A673 (cell line): Measurements from ENCODE around the gene POC5. TPM values are rescaled to one million over a fixed set of nuclear protein-coding genes. Genes with fewer than 3 reads are reported as not detected.

ENCODE experiments used
- Bru-seq: library from RNA; stranded (reverse); fragments of 400-500 nt; gene quantifications from one replicate; lab custom pipeline; 2021; lab: Mats Ljungman, UMichigan
- BruChase-seq, 2 experiments: library from RNA; stranded (reverse); fragments of 400-500 nt; gene quantifications; one replicate each; lab custom pipeline; 2021; lab: Mats Ljungman, UMichigan
- BruUV-seq: library from RNA; stranded (reverse); fragments of 400-500 nt; replicated peaks from 2 replicates; lab custom pipeline; 2021; lab: Mats Ljungman, UMichigan
- CTCF ChIA-PET: fragments of 300-600 bp; sonication (Branson Sonifier 250); formaldehyde crosslinking; loops from one replicate; lab custom pipeline; 2022; ENCODE audit warnings: antibody characterized with exemption; lab: Charles Lee
- POLR2A ChIA-PET: fragments of 300-600 bp; sonication (Branson Sonifier 250); formaldehyde crosslinking; loops from one replicate; lab custom pipeline; 2022; ENCODE audit warnings: antibody characterized with exemption; ENCODE audit not compliant: low non-redundant PET; lab: Charles Lee
- DNase-seq: peaks from one replicate; pipeline ENCODE4 v3.0.0-alpha.2; 2015; ENCODE audit warnings: low spot score
- H3K27ac ChIP-seq: fragments of 200-600 bp; sonication (generic); 2 replicates; pipeline ENCODE4 v1.5.1; 2016; ENCODE audit warnings: mixed run types, low read depth, mild to moderate bottlenecking, mixed read lengths, antibody characterized with exemption, low read length; ENCODE audit not compliant: poor library complexity, severe bottlenecking
- H3K27me3 ChIP-seq: fragments of 200-600 bp; sonication (generic); replicated peaks from 2 replicates; pipeline ENCODE4 v1.6.1; 2017; ENCODE audit warnings: mixed run types, low read depth, mild to moderate bottlenecking, mixed read lengths, antibody characterized with exemption, low read length; ENCODE audit not compliant: insufficient read depth, poor library complexity
- H3K36me3 ChIP-seq: fragments of 200-600 bp; sonication (generic); 2 replicates; pipeline ENCODE4 v1.6.1; 2016; ENCODE audit warnings: mixed run types, mild to moderate bottlenecking, mixed read lengths, antibody characterized with exemption, low read length; ENCODE audit not compliant: insufficient read depth, poor library complexity, severe bottlenecking
- H3K4me1 ChIP-seq: fragments of 200-600 bp; sonication (generic); 2 replicates; pipeline ENCODE4 v1.6.1; 2017; ENCODE audit warnings: mixed run types, mild to moderate bottlenecking, mixed read lengths, antibody characterized with exemption, low read length; ENCODE audit not compliant: insufficient read depth, poor library complexity, severe bottlenecking
- H3K4me3 ChIP-seq: fragments of 200-600 bp; sonication (generic); 2 replicates; pipeline ENCODE4 v1.5.1; 2016; ENCODE audit warnings: low read depth, mixed run types, mild to moderate bottlenecking, mixed read lengths, low read length; ENCODE audit not compliant: poor library complexity, severe bottlenecking
- H3K9me3 ChIP-seq: fragments of 200-600 bp; sonication (generic); 2 replicates; pipeline ENCODE4 v1.6.1; 2016; ENCODE audit warnings: mixed run types, low read depth, mild to moderate bottlenecking, mixed read lengths, antibody characterized with exemption, low read length; ENCODE audit not compliant: poor library complexity, severe bottlenecking
- EZH2 ChIP-seq: fragments of 200-600 bp; sonication (generic); IDR thresholded peaks from 2 replicates; pipeline ENCODE4 v1.6.1; 2017; ENCODE audit warnings: borderline replicate concordance, low read depth, mild to moderate bottlenecking, mixed read lengths, antibody characterized with exemption, low read length; ENCODE audit not compliant: poor library complexity, severe bottlenecking
- intact Hi-C: fragments of 100-400 bp; cut with micrococcal nuclease; formaldehyde crosslinking; loops from one replicate; pipeline ENCODE4 v1.10.0; 2022; ENCODE audit not compliant: unreplicated experiment
- long read RNA-seq: library from polyadenylated mRNA; stranded (forward); transcript quantifications from one replicate; pipeline ENCODE4 v2.0.0, GENCODE V29; 2022
- total RNA-seq: library from RNA; stranded (reverse); gene quantifications from 2 replicates; pipeline ENCODE4 v1.2.3, GENCODE V29; 2021
- TF ChIP-seq, protein P1 (sequence below): fragments of 300-800, 200-600 bp; sonication (generic); conservative IDR thresholded peaks from 2 replicates; pipeline ENCODE4 v1.5.1; 2017; ENCODE audit warnings: low read depth, mild to moderate bottlenecking, antibody characterized with exemption, low read length, moderate library complexity, mixed read lengths

Gene POC5, protein sequence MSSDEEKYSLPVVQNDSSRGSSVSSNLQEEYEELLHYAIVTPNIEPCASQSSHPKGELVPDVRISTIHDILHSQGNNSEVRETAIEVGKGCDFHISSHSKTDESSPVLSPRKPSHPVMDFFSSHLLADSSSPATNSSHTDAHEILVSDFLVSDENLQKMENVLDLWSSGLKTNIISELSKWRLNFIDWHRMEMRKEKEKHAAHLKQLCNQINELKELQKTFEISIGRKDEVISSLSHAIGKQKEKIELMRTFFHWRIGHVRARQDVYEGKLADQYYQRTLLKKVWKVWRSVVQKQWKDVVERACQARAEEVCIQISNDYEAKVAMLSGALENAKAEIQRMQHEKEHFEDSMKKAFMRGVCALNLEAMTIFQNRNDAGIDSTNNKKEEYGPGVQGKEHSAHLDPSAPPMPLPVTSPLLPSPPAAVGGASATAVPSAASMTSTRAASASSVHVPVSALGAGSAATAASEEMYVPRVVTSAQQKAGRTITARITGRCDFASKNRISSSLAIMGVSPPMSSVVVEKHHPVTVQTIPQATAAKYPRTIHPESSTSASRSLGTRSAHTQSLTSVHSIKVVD
- 28.3 and 28.5 TPM in 2 replicates for total RNA-seq
- percentile 88 among the genes with signal in this experiment for Bru-seq, nascent RNA
- percentile 80 among the genes with signal in this experiment for BruChase-seq, experiment 1, labeled RNA remaining after a 2-hour chase
- percentile 70 among the genes with signal in this experiment for BruChase-seq, experiment 2, labeled RNA remaining after a 6-hour chase
- long read RNA-seq, transcript POC5-202 (12 exons, 2,229 nt), result major isoform, 9 of 40 reads
- long read RNA-seq, partial matches to known transcripts, result 5 of 40 reads
- long read RNA-seq, other reads (novel, unspliced or antisense), result 26 of 40 reads

DNA sequence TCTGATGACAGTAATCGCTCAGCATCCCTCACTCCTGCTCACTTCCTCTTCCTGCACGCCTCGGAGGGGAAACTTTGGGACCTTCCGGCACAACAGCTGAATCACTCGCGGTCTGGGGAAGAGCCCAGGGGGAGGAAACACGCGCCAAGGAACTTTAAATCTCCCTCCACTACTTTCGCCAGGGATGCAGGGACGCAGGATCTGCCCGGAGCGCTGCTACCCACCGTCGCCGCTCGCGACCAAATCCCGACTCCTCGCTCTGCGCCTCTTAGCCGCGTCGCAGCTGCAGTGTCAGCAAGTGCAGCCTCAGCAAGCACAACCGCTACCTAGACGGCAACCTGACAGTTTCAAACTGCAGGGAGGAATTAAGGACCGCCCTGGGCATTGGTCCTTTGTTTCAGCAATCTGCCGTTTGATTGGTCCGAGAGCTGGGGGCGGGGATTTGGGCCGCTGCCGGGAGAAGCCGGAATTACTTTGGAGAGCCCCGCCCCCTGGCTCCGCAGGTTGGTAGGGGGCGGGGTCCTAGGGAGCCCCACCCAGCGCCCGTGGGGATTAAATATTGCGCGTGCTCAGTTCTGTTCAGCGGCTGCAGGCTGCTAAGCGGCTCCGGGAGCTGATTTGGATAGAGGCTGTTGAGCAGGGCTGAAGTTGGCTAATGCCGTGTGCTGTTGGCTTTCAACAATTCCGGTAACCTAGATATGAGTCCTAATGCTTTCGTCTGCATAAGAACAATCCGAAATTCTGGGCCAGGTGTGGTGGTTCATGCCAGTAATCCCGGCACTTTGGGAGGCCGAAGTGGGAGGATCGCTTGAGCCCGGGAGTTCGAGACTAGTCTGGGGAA is at the start of gene POC5:
Gene POC5, minus strand, starts transcription at position 356 of the 841 bp plus-strand sequence. CDS start 4,500 bp downstream, outside the sequence.
- POLR2A ChIA-PET, result interaction anchor here (0.6 kb wide), 1 partner anchor 376 kb away, joined by 3 read pairs; no protein-coding TSS in a partner anchor
- CTCF ChIA-PET, result no interaction called here

DNA sequence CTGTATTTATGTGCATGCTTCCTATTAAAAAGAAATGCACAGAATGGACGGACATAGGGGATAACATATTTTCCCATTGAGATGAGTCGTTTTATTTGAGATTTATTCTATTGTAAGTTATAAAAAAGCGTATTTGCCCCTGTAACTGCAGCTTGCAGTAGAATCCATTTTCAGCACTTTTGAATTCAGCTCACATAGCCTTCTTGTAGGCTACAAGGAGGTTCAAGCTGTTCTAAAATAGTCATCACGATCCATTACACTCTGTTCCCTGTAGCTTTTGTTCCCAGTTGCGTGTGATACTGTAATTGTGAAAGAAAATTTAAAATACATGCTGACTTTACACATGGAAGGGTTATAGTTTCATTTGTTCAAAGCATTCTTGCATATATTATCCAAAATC is 40.9 kb upstream of the POC5 start:
- no TSS peak for BruUV-seq
- ChIA-PET POLR2A (no interaction called here), CTCF (no interaction called here)
- Histone ChIP-seq H3K36me3 (no peaks in the 10 kb centered on the region), H3K4me1 (no peaks in the 10 kb centered on the region), H3K4me3 (no peak overlapping the region), H3K27me3 (peaks cover 45% of the 10 kb centered on the region), H3K9me3 (no peaks in the 10 kb centered on the region), H3K27ac (no peak overlapping the region)
- no peak for TF ChIP-seq EZH2
- TF ChIP-seq, protein P1, sequence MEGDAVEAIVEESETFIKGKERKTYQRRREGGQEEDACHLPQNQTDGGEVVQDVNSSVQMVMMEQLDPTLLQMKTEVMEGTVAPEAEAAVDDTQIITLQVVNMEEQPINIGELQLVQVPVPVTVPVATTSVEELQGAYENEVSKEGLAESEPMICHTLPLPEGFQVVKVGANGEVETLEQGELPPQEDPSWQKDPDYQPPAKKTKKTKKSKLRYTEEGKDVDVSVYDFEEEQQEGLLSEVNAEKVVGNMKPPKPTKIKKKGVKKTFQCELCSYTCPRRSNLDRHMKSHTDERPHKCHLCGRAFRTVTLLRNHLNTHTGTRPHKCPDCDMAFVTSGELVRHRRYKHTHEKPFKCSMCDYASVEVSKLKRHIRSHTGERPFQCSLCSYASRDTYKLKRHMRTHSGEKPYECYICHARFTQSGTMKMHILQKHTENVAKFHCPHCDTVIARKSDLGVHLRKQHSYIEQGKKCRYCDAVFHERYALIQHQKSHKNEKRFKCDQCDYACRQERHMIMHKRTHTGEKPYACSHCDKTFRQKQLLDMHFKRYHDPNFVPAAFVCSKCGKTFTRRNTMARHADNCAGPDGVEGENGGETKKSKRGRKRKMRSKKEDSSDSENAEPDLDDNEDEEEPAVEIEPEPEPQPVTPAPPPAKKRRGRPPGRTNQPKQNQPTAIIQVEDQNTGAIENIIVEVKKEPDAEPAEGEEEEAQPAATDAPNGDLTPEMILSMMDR, result no peak
- no peak for DNase-seq
- intact Hi-C loops, result no loop called here

More for the DNA sequence above, at the start of gene POC5:
- Histone ChIP-seq H3K4me3 (peak within 1 kb of the TSS; percentile 68), H3K27ac (peak within 1 kb of the TSS; percentile 60), H3K27me3 (no peaks in the 10 kb centered on the region), H3K4me1 (peaks cover 6% of the 10 kb centered on the region), H3K36me3 (peaks cover under 1% of the 10 kb centered on the region), H3K9me3 (no peaks in the 10 kb centered on the region)
- peak; percentile 98 for DNase-seq
- intact Hi-C loops, result no loop called here
- TF ChIP-seq, protein P1, result no peak
- no TSS peak for BruUV-seq

- no peaks in the 10 kb centered on the region for H3K4me1 ChIP-seq
Measured at GRCh38 chr5:75756981-75757380, 39.7 kb upstream of the POC5 start.

More at GRCh38 chr5:75756981-75757380, 39.7 kb upstream of the POC5 start:
- TF ChIP-seq, protein P1, result no peak
- TF ChIP-seq EZH2, result no peak
- Histone ChIP-seq H3K9me3 (no peaks in the 10 kb centered on the region), H3K4me3 (no peak overlapping the region), H3K27ac (no peak overlapping the region), H3K27me3 (peaks cover 45% of the 10 kb centered on the region), H3K36me3 (no peaks in the 10 kb centered on the region)
- DNase-seq, result no peak
- intact Hi-C loops, result no loop called here
- ChIA-PET POLR2A (no interaction called here), CTCF (no interaction called here)
- BruUV-seq, result no TSS peak
